Measurements from ENCODE around the gene MOB3B. TPM values are rescaled to one million over a fixed set of nuclear protein-coding genes. Genes with fewer than 3 reads are reported as not detected.

MOB3B gene
- total RNA-seq, 1 experiment from 2014 or later, result 0.03 TPM

GRCh38 chr9:27519466-27520465 lies 9.8 kb downstream of the MOB3B start (continued):
- no peak for TF ChIP-seq CTCF (IDR thresholded peaks at IDR 0.05)

DNA sequence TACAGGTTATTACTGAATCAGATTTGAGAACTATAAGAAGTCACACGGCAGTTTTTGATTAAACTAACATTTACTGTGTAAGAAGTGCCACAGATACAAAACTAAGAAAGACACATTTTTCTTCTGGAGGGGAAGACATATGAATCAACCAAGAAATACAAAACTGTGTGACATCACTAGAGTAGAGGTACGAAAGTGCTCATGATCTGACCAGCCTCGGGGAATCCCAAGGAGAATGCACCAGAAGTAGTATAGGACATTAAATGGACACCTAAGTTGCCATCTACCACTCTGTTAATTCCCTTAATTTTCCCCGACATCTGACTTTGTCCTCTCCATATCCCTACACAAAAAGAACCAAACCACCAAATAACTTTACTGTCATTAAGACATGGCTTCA lies 10.8 kb downstream of the MOB3B start:
- CTCF ChIA-PET, result no interaction called here
- H3K27ac ChIP-seq (ENCODE audit: low read length), result no peak overlapping the region
- H3K36me3 ChIP-seq (ENCODE audit: control insufficient read depth, insufficient read depth, low read length), result no peaks in the 10 kb centered on the region

More for the DNA sequence above, 10.8 kb downstream of the MOB3B start:
- no peaks in the 10 kb centered on the region for H3K4me1 ChIP-seq (ENCODE audit: control insufficient read depth, insufficient read depth, low read length)
- in situ Hi-C loops (cut with HindIII; ENCODE audit: low pct_unique_long_range_greater_than_20kb, low sequenced_read_pairs) (no loop called here), intact Hi-C loops (cut with micrococcal nuclease; ENCODE audit: unreplicated experiment) (no loop called here)
- ATAC-seq (no peak), DNase-seq (ENCODE audit: low read depth, low spot score) (no peak)
- TF ChIP-seq CTCF (IDR thresholded peaks at IDR 0.05), result no peak
- no peak for TF ChIP-seq TCF7L2 (IDR thresholded peaks at IDR 0.05; ENCODE audit: low read depth, low read length)
- no peak for TF ChIP-seq SIN3A (IDR thresholded peaks at IDR 0.05; ENCODE audit: borderline replicate concordance, insufficient read depth, low read depth, low read length)
- TF ChIP-seq POLR2AphosphoS5 (IDR thresholded peaks at IDR 0.05; ENCODE audit: low read depth, low read length), result no peak
- no peak for TF ChIP-seq REST (IDR thresholded peaks at IDR 0.05; ENCODE audit: insufficient read depth in 1 of 2, low read depth in 2 of 2, low read length in 1 of 2)
- H3K27me3 ChIP-seq (ENCODE audit: control insufficient read depth, insufficient read depth, low read length), result no peaks in the 10 kb centered on the region
- BruUV-seq (replicated peaks), result no TSS peak
- no peak overlapping the region for H3K4me3 ChIP-seq (ENCODE audit: low read depth in 2 of 2, low read length in 2 of 2)
- no peaks in the 10 kb centered on the region for H3K9me3 ChIP-seq (ENCODE audit: control insufficient read depth, insufficient read depth, low read depth, low read length)
- POLR2A ChIA-PET, result no interaction called here

Measured in Panc1 (cell line).